Measurements from ENCODE around the gene TEC. TPM values are rescaled to one million over a fixed set of nuclear protein-coding genes. Genes with fewer than 3 reads are reported as not detected.

Gene TEC
- total and polyA plus RNA-seq, 2 of the 8 experiments (the other 6 are each of a cell fraction or from before 2014, with no cell fraction given) = 0.73 to 1.8 TPM

- no peak overlapping the region for H3K4ac ChIP-seq (replicated peaks; ENCODE audit: insufficient read length, low read depth, low read length)
- H2BK12ac ChIP-seq (ENCODE audit: low read depth, low read length) = no peak overlapping the region
- no peak overlapping the region for H2BK120ac ChIP-seq (replicated peaks; ENCODE audit: low read depth, low read length)
- ChIA-PET POLR2A (ENCODE audit: partially characterized antibody) (no interaction called here), CTCF (ENCODE audit: partially characterized antibody) (no interaction called here)
- H3K4me3 ChIP-seq (ENCODE audit: extremely low read depth in 1 of 4, insufficient read depth in 2 of 4, low read depth in 3 of 4, low read length in 4 of 4) = no peak overlapping the region
- no peak overlapping the region for H3K14ac ChIP-seq (ENCODE audit: insufficient read length)
- no peak overlapping the region for H3K56ac ChIP-seq (replicated peaks; ENCODE audit: insufficient read length, low read depth, low read length)
- H4K8ac ChIP-seq (ENCODE audit: extremely low read depth, insufficient read depth, low read length) = no peak overlapping the region
- no peaks in the 10 kb centered on the region for H3K4me1 ChIP-seq (replicated peaks in 1 of 4; ENCODE audit: control insufficient read depth in 3 of 4, insufficient read depth in 4 of 4, low read length in 3 of 4)
- H4K5ac ChIP-seq (ENCODE audit: insufficient read length, low read depth, low read length) = no peak overlapping the region
- H3K18ac ChIP-seq (ENCODE audit: extremely low read depth, low read length) = no peak overlapping the region
- H4K91ac ChIP-seq (replicated peaks; ENCODE audit: insufficient read length, low read length) = no peak overlapping the region
- H2BK5ac ChIP-seq (ENCODE audit: low read depth, low read length) = no peak overlapping the region; the same call in 1 of the 2 replicates
- no peaks in the 10 kb centered on the region for H3K23me2 ChIP-seq (ENCODE audit: low read depth, low read length)
- WGBS, 2 experiments (ENCODE audit: extremely low coverage in 1 of 2, insufficient coverage in 1 of 2, insufficient read length in 1 of 2, insufficient replicate concordance in 2 of 2, low coverage in 1 of 2, low lambda C conversion rate in 2 of 2, missing lambda C conversion rate in 1 of 2) = 90% methylated on average over 4 of the region's 4 CpGs; no CpG with 5 or more reads in 1 of the 2 experiments
- no peak overlapping the region for H3K23ac ChIP-seq (ENCODE audit: insufficient read length)
- no peak overlapping the region for H2BK20ac ChIP-seq (ENCODE audit: low read length)
- no peak overlapping the region for H2AK5ac ChIP-seq (ENCODE audit: low read depth, low read length)
- no peaks in the 10 kb centered on the region for H4K20me1 ChIP-seq (replicated peaks in 1 of 2; ENCODE audit: control insufficient read depth in 1 of 2, insufficient read depth in 2 of 2, low read length in 2 of 2)
- H3K9me3 ChIP-seq (ENCODE audit: insufficient read depth in 2 of 2, low read depth in 1 of 2, low read length in 1 of 2) = no peaks in the 10 kb centered on the region
- H3K9ac ChIP-seq (replicated peaks in 1 of 4; ENCODE audit: extremely low read depth in 1 of 4, low read depth in 3 of 4, low read length in 3 of 4) = no peak overlapping the region
- FAIRE-seq (no peak), DNase-seq (ENCODE audit: low read depth in 1 of 2, low spot score in 2 of 2) (no peak)
- no peak overlapping the region for H3K4me2 ChIP-seq (ENCODE audit: insufficient read depth in 1 of 2, low read depth in 2 of 2, low read length in 2 of 2)
- no peak overlapping the region for H2BK15ac ChIP-seq (ENCODE audit: low read length)
- peaks cover 0 to 1% (median 0%) of the 10 kb centered on the region in 4 experiments; a peak in 1 of 7 replicates for H3K27me3 ChIP-seq (replicated peaks in 1 of 4; ENCODE audit: control insufficient read depth in 3 of 4, extremely low read depth in 1 of 4, insufficient read depth in 3 of 4, low read length in 3 of 4)
- no peaks in the 10 kb centered on the region for H3K79me2 ChIP-seq (ENCODE audit: control insufficient read depth in 1 of 2, insufficient read depth in 2 of 2, low read length in 2 of 2)
- no peak overlapping the region for H3K27ac ChIP-seq (ENCODE audit: low read depth, low read length)
- no peaks in the 10 kb centered on the region for H3K36me3 ChIP-seq (ENCODE audit: control insufficient read depth in 2 of 4, insufficient read depth in 4 of 4, low read length in 3 of 4)
- no peaks in the 10 kb centered on the region for H3K79me1 ChIP-seq (ENCODE audit: low read depth, low read length)
- H2AFZ ChIP-seq (ENCODE audit: low read length) = no peak overlapping the region
- TF ChIP-seq RFX5 (IDR thresholded peaks at IDR 0.05; ENCODE audit: borderline replicate concordance, low read depth, low read length) = no peak
- no peak for TF ChIP-seq BACH1 (IDR thresholded peaks at IDR 0.05; ENCODE audit: low read length)
- TF ChIP-seq RNF2 (IDR thresholded peaks at IDR 0.05; ENCODE audit: borderline replicate concordance, low read depth, low read length, missing control alignments, poor library complexity, severe bottlenecking) = no peak
- no peak for TF ChIP-seq CBX5 (IDR thresholded peaks at IDR 0.05; ENCODE audit: low read depth, low read length)
- TF ChIP-seq TBP (IDR thresholded peaks at IDR 0.05; ENCODE audit: low read depth, low read length) = no peak
- no peak for TF ChIP-seq MAX (IDR thresholded peaks at IDR 0.05)
- TF ChIP-seq SAP30 (IDR thresholded peaks at IDR 0.05; ENCODE audit: insufficient read depth, insufficient replicate concordance, low read length) = no peak
- no peak for TF ChIP-seq CTCF (IDR thresholded peaks at IDR 0.05; ENCODE audit: control extremely low read depth in 1 of 3, insufficient read depth in 1 of 3, low read depth in 1 of 3, low read length in 3 of 3)
- TF ChIP-seq RBBP5 (IDR thresholded peaks at IDR 0.05; ENCODE audit: borderline replicate concordance, low read depth, low read length) = no peak
- TF ChIP-seq ASH2L (IDR thresholded peaks at IDR 0.05; ENCODE audit: low read length) = no peak
- TF ChIP-seq JUN (IDR thresholded peaks at IDR 0.05; ENCODE audit: low read depth, low read length) = no peak
- TF ChIP-seq SP2 (IDR thresholded peaks at IDR 0.05; ENCODE audit: low read length) = no peak
These were observed 107.5 kb downstream of the TEC start for GRCh38 chr4:48162162-48162561.

Measured in H1 (cell line).